ENCODE results near the gene R3HDM4.
A peak's percentile ranks its signal among the peaks of the same experiment; 100 is the strongest.
"Not testable (repeated sequence)": the region's sequence is repeated elsewhere in the genome, so short reads cannot be mapped to it uniquely, and the experiment has no call there.

R3HDM4 gene

GRCh38 chr19:877992-878660 is 34.9 kb downstream of the R3HDM4 start:
- DNase-seq (ENCODE audit: low read depth, low spot score) = not testable (repeated sequence)

- DNase-seq (ENCODE audit: low read depth, low spot score) = no peak
These were observed 36.2 kb downstream of the R3HDM4 start for GRCh38 chr19:876780-877314.

- DNase-seq (ENCODE audit: low read depth, low spot score) = no peak
These were observed 36.9 kb downstream of the R3HDM4 start for GRCh38 chr19:876089-876488.

GRCh38 chr19:875265-875879 is 37.6 kb downstream of the R3HDM4 start:
- DNase-seq (ENCODE audit: low read depth, low spot score) = no peak

GRCh38 chr19:873561-874041 is 39.4 kb downstream of the R3HDM4 start:
- no peak for DNase-seq (ENCODE audit: low read depth, low spot score)

GRCh38 chr19:873084-873483 is 39.9 kb downstream of the R3HDM4 start:
- DNase-seq (ENCODE audit: low read depth, low spot score) = no peak

- no peak for DNase-seq (ENCODE audit: low read depth, low spot score)
These were observed 40.6 kb downstream of the R3HDM4 start for GRCh38 chr19:872266-872951.

GRCh38 chr19:871446-872265 is 41.4 kb downstream of the R3HDM4 start:
- DNase-seq (ENCODE audit: low read depth, low spot score) = no peak

- no peak for DNase-seq (ENCODE audit: low read depth, low spot score)
These were observed 42.0 kb downstream of the R3HDM4 start for GRCh38 chr19:870963-871401.

- DNase-seq (ENCODE audit: low read depth, low spot score) = no peak
These were observed 42.7 kb downstream of the R3HDM4 start for GRCh38 chr19:870314-870713.

- DNase-seq (ENCODE audit: low read depth, low spot score) = peak; percentile 80
These were observed 43.5 kb downstream of the R3HDM4 start for GRCh38 chr19:869245-870177.

- DNase-seq (ENCODE audit: low read depth, low spot score) = no peak
These were observed 44.4 kb downstream of the R3HDM4 start for GRCh38 chr19:868458-869244.

GRCh38 chr19:867855-868457 is 45.1 kb downstream of the R3HDM4 start:
- DNase-seq (ENCODE audit: low read depth, low spot score) = no peak

GRCh38 chr19:867301-867793 is 45.7 kb downstream of the R3HDM4 start:
- peak; percentile 92 for DNase-seq (ENCODE audit: low read depth, low spot score)

- no peak for DNase-seq (ENCODE audit: low read depth, low spot score)
These were observed 46.2 kb downstream of the R3HDM4 start for GRCh38 chr19:866769-867300.

GRCh38 chr19:863315-863620 is 49.8 kb downstream of the R3HDM4 start:
- DNase-seq (ENCODE audit: low read depth, low spot score) = no peak

- DNase-seq (ENCODE audit: low read depth, low spot score) = no peak
These were observed 50.3 kb downstream of the R3HDM4 start for GRCh38 chr19:862581-863314.
